ENCODE measurements around the gene CRYM.
"Not testable (repeated sequence)": the region's sequence is repeated elsewhere in the genome, so short reads cannot be mapped to it uniquely, and the experiment has no call there.

The CRYM gene

GRCh38 chr16:21277927-21278706 is at the start of gene CRYM:
Gene CRYM (minus strand): TSS chr16:21278290. CDS start chr16:21278251, 39 bp downstream.
- DNase-seq (ENCODE audit: low read depth in 2 of 2): peak; percentile 47 to 53

GRCh38 chr16:21327046-21327445 is 49.0 kb upstream of the CRYM start:
- DNase-seq (ENCODE audit: low read depth in 2 of 2): no peak

- DNase-seq (ENCODE audit: low read depth in 2 of 2): no peak
These were observed 48.4 kb upstream of the CRYM start for GRCh38 chr16:21326459-21326858.

- DNase-seq (ENCODE audit: low read depth in 2 of 2): no peak
These were observed 46.2 kb upstream of the CRYM start for GRCh38 chr16:21324267-21324666.

GRCh38 chr16:21322251-21322650 is 44.2 kb upstream of the CRYM start:
- DNase-seq (ENCODE audit: low read depth in 2 of 2): not testable (repeated sequence)

GRCh38 chr16:21321736-21322135 is 43.6 kb upstream of the CRYM start:
- DNase-seq (ENCODE audit: low read depth in 2 of 2): no peak

- no peak for DNase-seq (ENCODE audit: low read depth in 2 of 2)
These were observed 36.2 kb upstream of the CRYM start for GRCh38 chr16:21314339-21314738.

- not testable (repeated sequence) for DNase-seq (ENCODE audit: low read depth in 2 of 2)
These were observed 34.8 kb upstream of the CRYM start for GRCh38 chr16:21312863-21313372.

- DNase-seq (ENCODE audit: low read depth in 2 of 2): not testable (repeated sequence)
These were observed 34.0 kb upstream of the CRYM start for GRCh38 chr16:21312046-21312445.

GRCh38 chr16:21306712-21307111 is 28.6 kb upstream of the CRYM start:
- DNase-seq (ENCODE audit: low read depth in 2 of 2): not testable (repeated sequence)

- no peak for DNase-seq (ENCODE audit: low read depth in 2 of 2)
These were observed 24.9 kb upstream of the CRYM start for GRCh38 chr16:21302898-21303528.

GRCh38 chr16:21302454-21302853 is 24.4 kb upstream of the CRYM start:
- DNase-seq (ENCODE audit: low read depth in 2 of 2): no peak

- no peak for DNase-seq (ENCODE audit: low read depth in 2 of 2)
These were observed 23.8 kb upstream of the CRYM start for GRCh38 chr16:21301895-21302291.

- DNase-seq (ENCODE audit: low read depth in 2 of 2): peak; percentile 27 to 34
These were observed 23.2 kb upstream of the CRYM start for GRCh38 chr16:21301168-21301894.

- peak; percentile 42 to 64 for DNase-seq (ENCODE audit: low read depth in 2 of 2)
These were observed 22.4 kb upstream of the CRYM start for GRCh38 chr16:21300309-21301167.

GRCh38 chr16:21289789-21290188 is 11.7 kb upstream of the CRYM start:
- DNase-seq (ENCODE audit: low read depth in 2 of 2): not testable (repeated sequence)

GRCh38 chr16:21285314-21285713 is 7.2 kb upstream of the CRYM start:
- no peak for DNase-seq (ENCODE audit: low read depth in 2 of 2)

- DNase-seq (ENCODE audit: low read depth in 2 of 2): no peak
These were observed 6.3 kb upstream of the CRYM start for GRCh38 chr16:21284414-21284813.

- DNase-seq (ENCODE audit: low read depth in 2 of 2): no peak
These were observed 5.6 kb upstream of the CRYM start for GRCh38 chr16:21283521-21284289.

GRCh38 chr16:21281698-21282389 is 3.8 kb upstream of the CRYM start:
- DNase-seq (ENCODE audit: low read depth in 2 of 2): no peak
